GM19455 (cell line): ENCODE results near the gene CKS1B.

ENCODE experiments used
- ATAC-seq: cut with Tn5 transposase; IDR thresholded peaks from one replicate; pipeline ENCODE4 v1.9.1; 2021; ENCODE audit not compliant: unreplicated experiment

CKS1B gene

DNA sequence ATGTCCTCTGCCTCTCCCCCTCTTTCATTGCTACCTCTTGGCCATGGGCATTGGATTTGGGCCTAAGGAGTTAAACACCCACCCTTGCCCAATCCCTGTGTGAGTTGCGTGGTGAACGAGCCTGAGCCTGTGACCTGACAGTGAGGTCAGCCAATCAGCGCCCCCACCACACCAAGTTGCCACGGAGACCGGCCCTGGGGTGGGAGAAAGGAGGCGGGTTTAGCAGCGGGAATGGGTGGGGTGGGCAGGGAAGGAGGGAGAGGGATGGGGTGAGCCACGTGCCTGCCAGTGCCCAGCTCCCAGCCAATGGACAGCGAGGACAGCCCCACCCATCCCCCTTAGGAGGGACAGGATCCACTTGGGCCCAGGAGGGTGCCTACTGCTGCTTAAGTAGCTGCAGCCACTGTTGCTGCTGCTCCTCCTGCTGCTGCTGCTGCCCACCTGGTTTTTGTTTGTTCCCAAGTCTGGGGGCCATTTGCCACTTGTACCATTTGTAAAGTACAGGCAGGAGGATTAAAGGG, 37.6 kb downstream of the CKS1B start:
- no peak for ATAC-seq

DNA sequence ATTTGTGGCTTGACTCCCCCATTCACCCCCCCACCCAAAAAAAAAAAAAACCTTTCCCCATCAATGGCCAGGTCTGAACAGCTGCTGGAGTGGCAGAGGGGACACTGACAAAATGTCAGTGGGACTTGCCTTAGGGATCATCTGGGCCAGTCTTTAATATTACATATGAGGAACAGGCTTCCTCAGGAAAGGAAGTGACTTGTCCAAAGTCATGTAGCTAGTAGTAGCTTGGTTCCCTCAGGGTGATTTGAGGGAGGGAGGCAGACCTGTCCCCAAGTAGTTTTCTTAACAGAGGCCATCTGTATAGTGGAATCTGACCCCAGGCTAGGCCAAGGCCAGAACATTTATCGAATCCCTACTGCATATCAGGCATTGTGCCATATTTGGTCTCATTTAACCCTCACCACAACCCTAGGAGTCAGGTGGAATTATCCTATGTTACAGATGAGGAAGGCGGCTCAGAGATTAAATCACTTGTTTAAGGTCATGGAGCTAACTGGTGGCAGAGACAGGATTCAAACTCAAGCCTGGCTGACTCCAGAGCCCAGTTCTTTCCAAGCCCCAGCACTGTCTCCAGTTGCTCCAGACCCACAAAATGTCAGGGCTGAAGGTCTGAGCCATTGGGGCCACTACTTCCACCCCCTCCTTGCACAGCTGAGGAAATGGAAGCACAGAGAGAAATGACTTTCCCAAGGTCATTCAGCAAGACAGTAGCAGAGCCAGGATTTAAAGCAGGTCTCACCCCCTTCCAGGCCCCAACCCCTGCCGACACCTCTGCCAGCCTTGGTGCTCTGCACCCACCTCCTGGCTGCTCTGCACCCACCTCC, 38.5 kb downstream of the CKS1B start:
- no peak for ATAC-seq

DNA sequence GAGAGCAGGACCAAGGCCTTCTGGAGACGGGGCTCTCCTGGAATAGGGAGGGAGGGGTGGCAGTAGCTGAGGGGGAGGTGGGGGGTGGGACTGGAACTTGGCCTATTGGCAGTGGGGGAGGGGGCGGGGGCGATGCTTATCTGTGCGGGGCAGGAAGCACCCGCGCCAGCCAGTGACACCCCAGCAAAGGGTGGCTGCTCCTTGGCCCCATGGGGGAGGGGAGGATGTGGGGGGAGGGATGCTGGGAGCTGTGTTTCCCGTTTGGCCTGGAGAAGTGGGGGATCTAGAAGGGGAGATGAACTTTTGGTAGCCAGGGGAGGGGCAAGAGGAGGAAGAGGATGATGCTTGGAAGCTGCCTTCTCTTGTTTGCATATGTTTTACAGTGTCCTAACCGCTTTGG, 39.2 kb downstream of the CKS1B start:
- ATAC-seq: no peak

DNA sequence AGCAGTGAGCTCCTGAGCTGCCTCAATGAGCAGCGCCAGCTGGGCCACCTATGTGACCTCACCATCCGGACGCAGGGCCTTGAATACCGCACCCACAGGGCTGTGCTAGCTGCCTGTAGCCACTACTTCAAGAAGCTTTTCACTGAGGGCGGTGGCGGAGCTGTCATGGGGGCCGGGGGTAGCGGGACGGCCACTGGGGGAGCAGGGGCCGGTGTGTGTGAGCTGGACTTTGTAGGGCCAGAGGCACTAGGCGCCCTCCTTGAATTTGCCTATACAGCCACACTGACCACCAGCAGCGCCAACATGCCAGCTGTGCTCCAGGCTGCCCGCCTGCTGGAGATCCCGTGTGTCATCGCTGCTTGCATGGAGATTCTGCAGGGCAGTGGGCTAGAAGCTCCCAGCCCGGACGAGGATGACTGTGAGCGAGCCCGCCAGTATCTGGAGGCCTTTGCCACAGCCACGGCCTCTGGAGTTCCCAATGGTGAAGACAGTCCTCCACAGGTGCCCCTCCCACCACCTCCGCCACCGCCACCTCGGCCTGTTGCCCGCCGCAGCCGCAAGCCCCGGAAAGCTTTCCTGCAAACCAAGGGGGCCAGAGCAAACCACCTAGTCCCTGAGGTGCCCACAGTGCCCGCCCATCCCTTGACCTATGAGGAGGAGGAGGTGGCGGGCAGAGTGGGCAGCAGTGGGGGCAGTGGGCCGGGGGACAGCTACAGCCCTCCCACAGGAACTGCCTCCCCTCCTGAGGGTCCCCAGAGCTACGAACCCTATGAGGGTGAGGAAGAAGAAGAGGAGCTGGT, 40.4 kb downstream of the CKS1B start:
- no peak for ATAC-seq

DNA sequence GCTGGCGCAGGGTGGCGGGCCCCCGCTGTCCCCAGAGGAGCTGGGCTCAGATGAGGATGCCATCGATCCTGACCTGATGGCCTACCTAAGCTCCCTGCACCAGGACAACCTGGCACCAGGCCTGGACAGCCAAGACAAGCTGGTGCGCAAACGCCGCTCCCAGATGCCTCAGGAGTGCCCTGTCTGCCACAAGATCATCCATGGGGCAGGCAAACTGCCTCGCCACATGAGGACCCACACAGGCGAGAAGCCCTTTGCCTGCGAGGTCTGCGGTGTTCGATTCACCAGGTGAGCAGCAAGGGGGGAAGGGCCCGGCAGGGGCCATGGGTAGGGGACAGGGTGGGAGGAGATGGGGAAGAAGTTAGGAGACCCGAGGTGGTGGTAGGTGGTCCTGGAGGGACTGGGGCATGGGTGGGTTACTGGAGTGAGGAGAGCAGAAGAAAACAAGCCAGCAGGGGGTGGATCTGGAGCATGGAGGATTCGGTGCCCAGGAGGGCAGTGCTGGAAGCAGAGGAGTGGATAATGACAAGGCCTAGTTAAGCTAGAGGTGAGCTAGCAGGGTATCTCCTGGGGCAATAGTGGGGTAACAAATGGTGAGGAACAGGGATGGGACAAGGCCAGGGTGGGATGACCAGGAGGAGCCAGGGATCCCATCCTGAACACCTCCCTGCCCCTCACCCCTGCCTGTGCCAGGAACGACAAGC, 41.2 kb downstream of the CKS1B start:
- no peak for ATAC-seq

DNA sequence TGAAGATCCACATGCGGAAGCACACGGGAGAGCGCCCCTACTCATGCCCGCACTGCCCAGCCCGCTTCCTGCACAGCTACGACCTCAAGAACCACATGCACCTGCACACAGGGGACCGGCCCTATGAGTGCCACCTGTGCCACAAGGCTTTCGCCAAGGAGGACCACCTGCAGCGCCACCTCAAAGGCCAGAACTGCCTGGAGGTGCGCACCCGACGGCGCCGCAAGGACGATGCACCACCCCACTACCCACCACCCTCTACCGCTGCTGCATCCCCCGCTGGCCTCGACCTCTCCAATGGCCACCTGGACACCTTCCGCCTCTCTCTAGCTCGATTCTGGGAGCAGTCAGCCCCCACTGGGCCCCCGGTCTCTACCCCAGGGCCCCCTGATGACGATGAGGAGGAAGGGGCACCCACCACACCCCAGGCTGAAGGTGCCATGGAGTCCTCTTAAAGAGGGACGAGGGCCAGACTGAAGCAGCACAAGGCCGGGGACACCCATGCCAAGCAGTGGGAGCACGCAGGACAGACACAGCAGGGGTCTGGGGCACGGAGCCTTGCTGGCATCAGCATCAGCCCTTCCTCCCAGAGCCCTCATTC, 41.9 kb downstream of the CKS1B start:
- no peak for ATAC-seq

DNA sequence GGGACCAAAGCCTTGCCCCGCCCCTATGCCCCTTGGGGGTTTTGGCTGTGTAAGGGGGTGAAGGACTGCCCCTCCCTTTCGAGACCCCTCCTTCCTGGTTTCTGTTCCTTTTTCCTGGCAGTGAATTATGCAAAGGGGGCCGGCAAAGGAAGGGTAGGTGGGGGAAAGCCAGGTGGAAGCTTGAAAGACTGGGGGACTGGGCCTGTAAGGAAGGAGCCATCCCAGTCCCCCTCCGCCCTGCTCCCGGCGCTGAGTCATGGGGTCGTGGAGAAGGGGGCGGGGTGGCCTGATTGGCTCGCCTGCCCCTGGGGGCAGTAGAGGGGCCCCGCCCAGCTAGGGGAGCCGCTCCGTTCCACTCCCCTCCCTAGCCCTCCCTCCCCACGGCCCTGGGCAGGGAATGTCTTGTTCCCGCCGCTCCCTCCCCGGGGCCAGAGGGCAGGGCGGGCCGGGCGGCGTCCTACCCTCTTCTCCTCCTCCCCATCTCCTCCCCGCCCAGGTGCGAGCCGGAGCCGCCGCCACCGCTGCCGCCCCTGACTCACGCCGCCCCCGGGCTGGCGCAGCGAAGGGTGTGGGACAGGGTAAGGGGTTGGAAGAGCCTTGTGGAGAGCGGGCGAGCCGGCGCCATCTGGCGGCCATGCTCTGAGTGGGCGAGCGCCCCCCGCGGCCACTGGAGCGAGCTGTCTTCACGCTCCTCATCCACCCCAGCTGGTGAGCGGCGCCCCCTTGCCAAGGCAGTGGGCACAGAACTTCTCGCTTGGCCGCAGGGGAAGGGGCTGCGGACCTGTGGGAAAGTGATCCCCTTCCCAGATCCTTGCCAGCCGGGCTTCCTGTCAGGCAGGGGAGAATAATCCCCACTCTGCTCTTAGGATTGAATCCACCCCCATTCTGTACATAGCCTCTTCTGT, 42.8 kb downstream of the CKS1B start:
- ATAC-seq: peak; percentile 66

DNA sequence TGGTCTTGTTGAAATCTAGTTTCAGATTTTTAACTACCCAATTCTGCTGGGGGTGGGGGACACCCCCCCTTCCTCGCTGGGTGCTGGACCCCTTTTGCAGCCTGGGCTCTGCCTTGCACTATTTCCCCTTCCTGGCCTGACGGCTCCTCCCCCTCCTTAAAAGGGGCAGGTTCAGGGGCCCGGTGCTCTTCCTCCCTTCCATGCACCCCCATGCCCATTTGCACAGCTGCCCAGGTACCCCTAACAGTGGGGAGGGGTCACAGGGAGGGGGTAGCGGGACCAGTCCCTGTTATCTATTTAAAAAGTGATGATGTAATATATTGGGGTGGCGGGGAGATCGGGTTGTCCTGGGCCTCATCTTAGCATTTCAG, 43.5 kb downstream of the CKS1B start:
- ATAC-seq: no peak

DNA sequence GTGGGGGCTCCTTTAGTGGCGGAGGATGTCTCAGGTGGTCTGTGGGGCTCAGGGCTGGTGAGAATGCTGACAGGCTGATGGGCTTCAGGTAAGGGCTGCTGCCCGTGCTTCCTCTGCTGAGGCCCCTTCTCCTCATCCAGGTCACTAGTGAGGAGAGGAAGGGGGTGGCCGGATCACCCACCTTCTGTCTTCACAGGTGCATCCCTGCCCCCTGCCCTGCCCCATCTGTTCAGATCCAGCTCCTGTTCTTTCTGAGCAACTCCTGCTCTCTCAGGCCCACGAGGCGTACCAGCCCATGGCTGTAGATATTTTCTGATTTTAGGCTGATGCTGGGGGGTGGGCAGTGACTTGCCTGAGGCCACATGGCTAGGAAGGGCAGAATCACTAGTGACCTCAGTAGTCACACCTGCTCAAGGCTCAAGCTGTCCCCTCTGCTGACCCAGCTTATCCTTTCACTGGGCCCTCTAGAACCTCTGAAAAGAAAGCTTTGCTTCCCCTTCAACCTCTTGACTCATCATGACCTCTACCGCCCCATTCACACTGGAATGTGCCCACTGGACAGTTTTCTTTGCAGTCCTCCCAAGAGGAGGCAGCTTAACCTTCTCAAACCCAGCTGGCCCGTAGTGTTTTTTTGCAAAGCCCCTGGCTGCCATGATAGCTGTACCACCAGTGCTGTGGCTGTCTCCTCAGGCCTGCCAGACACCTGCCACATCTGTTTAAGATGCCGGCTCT, 44.3 kb downstream of the CKS1B start:
- no peak for ATAC-seq

DNA sequence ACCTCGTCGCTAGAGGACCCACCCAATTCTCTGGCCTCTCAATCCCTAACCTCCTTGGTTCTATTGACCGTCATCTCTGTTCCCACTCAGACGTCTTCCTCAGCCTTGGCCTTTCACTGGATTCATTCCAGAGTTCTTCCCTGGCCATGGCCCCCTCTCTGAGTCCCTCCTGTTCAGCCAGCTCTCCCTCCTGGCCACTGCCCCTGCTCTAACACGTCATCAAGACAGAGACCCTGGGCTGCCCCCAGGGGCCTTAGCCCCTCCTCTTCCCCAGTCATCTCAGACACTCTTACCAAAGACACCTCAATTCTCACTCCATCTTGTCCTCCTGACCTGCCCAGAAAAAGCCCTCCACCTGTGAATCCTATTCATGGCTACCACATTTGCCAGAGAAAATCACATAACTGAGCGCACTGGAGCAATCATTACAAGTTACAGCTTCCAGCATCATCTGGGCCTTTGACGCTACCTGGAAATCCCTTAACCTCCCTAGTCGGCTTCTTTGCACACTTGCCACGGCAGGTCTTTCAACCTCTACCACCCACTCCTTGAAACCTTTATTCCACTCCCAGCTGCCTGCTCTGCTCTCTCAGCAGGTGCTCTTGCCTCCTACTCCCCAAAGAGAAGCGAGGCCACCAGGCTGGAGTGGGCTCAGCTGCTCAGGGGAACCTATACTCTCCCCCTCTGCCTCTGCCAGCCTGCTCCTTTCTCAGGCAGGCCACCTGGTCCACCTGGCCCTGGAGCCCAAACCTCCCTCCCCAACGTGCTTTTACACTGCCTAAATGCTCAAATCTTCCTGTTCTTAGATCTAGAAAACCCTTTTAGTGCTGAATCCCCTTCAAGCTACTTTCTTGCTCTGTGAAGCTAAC, 45.1 kb downstream of the CKS1B start:
- no peak for ATAC-seq

DNA sequence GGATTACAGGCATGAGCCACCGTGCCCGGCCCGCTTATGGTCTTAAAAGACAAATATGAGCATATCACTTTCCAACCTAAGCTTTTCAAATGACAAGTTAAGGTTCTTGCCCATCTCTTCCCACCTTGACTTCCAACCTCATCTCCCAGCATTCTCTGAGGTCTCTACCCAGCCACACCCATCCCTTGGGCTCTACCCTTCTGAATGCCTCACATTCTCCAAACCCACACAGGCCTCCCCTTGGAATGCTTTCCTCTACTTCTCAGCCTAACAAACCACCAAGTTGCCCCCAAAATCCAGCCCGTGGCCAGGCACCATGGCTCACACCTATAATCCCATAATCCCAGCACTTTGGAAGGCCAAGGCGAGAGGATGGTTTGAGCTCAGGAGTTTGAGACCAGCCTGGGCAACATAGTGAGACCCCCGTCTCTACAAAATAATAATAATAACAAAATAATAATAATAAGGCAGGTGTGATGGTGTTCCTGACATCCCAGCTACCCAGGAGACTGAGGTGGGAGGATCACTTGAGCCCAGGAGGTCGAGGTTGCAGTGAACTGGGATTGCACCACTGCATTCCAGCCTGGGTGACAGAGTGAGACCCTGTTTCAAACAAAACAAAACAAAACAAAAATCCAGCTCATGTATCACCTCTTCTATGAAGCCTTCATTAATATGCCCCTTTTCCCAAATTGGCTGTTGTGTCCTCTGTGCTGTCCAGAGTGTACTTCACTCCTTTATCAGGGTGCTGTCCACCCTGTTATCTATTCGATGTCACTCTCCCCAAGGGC, 47.9 kb downstream of the CKS1B start:
- no peak for ATAC-seq

DNA sequence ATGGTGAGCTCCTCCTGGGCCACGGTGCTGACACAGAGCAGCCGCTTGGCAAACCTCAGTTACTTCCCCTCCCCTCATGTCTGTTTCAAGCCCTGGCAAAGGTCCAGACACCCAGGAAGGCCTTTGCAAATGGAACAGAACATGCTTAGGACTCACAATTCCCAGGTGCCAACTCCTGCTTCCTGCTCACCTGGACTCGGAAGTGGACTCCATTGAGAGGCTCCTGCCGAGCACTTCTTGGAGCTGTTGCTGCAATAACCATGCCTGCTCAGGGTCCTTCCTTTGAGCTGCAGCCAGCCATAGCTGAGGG, 48.4 kb downstream of the CKS1B start:
- ATAC-seq: no peak

DNA sequence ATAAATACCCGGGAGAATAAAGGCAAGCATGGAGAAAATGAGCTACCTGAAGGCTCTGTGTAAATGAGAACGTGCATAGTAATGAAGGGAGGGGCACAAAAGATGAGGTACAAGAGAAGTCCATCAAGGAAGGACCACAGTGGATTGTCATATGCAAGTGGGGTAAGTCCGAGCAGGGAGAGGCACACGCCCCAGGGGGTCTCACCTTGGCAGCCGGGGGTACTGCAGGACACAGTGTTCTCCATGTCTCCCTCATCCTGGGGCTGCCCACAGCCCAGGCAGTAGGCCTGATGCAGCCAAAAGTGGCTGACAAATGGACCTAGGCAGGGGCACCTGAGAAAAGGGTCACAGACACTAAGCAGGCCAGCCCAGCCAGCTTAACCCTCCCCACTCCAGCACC, 49.1 kb downstream of the CKS1B start:
- no peak for ATAC-seq

DNA sequence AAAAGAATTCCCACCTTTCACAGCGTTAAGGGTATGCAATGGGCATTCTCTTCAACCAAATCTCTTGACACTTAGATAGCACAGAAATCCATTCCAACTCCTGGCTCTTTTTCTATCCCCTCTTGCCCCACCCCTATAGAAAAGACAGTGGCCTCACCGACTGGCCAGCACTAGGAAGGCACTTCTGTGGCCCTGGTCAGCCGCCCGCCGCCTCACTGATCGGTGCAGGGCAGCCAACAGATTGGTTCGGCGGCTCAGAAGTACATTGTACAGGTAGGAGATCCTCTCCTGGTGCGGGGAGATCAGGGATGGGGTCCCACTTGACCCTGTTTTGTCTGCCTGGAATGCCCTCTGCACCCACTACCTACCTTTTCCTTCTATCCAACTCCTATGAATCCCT, 49.8 kb downstream of the CKS1B start:
- ATAC-seq: no peak

DNA sequence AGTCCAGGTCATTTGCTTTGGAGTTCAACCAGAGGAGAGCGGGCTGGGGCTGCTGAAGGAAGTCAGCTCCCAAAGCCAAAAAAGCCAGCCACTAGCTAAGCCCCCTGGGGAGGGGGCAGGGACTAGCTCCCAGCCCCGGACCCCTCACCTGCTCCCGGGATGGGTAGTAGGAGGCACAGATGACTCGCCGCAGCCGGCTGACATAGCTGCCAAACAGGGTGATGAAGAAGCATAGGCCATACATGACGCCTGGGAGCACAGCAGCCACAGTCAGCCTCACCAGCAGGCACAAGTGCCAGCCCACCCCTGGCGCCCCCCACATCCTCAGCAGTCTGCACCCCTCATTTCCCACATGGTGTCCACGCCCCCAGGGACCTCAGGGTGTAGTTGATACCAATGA, 51.7 kb downstream of the CKS1B start:
- no peak for ATAC-seq

DNA sequence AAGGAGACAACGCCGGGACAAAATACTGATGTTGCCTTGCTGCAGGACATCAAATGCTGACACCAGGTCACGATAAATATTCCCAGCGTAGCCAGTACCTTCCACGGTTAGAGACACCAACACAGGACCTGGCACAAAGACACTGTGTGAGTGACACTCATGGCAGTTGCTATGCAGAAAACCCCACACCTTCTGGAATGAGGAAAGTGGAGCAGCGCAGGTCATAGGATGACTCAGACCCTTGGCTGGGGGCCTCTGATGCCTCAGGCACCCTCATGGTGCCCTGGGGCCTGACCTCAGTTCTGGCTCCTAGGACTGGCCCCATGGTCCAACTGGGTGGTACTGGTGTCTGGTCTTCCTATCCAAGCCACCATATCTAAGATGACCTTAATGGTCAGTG, 52.1 kb downstream of the CKS1B start:
- no peak for ATAC-seq
